Panc1 (cell line): ENCODE data around the gene NUDT22. TPM values are rescaled to one million over a fixed set of nuclear protein-coding genes. Genes with fewer than 3 reads are reported as not detected.
A peak's percentile ranks its signal among the peaks of the same experiment; 100 is the strongest.

Source experiments
- ATAC-seq: fragments of 200-7000 bp; cut with Tn5 transposase; 2 replicates; pipeline ENCODE4 v1.9.1; 2020; ENCODE audit warnings: mild to moderate bottlenecking, moderate library complexity
- BruUV-seq: library from RNA; stranded (reverse); fragments of 400-500 nt; replicated peaks from 2 replicates; lab custom pipeline; 2021; lab: Mats Ljungman, UMichigan
- CTCF ChIA-PET: fragments of 300-600 bp; sonication (Branson Sonifier 250); formaldehyde crosslinking; loops from one replicate; lab custom pipeline; 2022; ENCODE audit warnings: antibody characterized with exemption; lab: Charles Lee
- POLR2A ChIA-PET: fragments of 300-600 bp; sonication (Branson Sonifier 250); formaldehyde crosslinking; loops from one replicate; lab custom pipeline; 2022; ENCODE audit warnings: antibody characterized with exemption; lab: Charles Lee
- DNase-seq: peaks from one replicate; pipeline ENCODE4 v3.0.0-alpha.2; 2010; ENCODE audit warnings: low read depth, low spot score
- H3K27ac ChIP-seq: 2 replicates; pipeline ENCODE4 v1.5.1; 2011; ENCODE audit warnings: mild to moderate bottlenecking, low read length, inconsistent platforms
- H3K27me3 ChIP-seq: fragments of 200-500 bp; sonication (Bioruptor generic); 2 replicates; pipeline ENCODE4 v1.6.0; 2014; ENCODE audit warnings: low read length, inconsistent platforms; ENCODE audit not compliant: control insufficient read depth, insufficient read depth
- H3K36me3 ChIP-seq: fragments of 200-500 bp; sonication (Bioruptor generic); 2 replicates; pipeline ENCODE4 v1.5.1; 2014; ENCODE audit warnings: inconsistent platforms, mild to moderate bottlenecking, low read length, moderate library complexity; ENCODE audit not compliant: control insufficient read depth, insufficient read depth
- H3K4me1 ChIP-seq: 2 replicates; pipeline ENCODE4 v1.5.1; 2011; ENCODE audit warnings: inconsistent platforms, mild to moderate bottlenecking, low read length, moderate library complexity; ENCODE audit not compliant: control insufficient read depth, insufficient read depth
- H3K4me3 ChIP-seq, 2 experiments: 2 replicates each; pipeline ENCODE4 v1.5.1; 2011 to 2012; ENCODE audit warnings: low read depth in 2 of 2, low read length in 2 of 2, mild to moderate bottlenecking in 2 of 2, inconsistent platforms in 1 of 2, moderate library complexity in 1 of 2
- H3K9me3 ChIP-seq: fragments of 200-500 bp; sonication (Bioruptor generic); 2 replicates; pipeline ENCODE4 v1.5.1; 2014; ENCODE audit warnings: low read depth, mild to moderate bottlenecking, inconsistent platforms, low read length, moderate library complexity; ENCODE audit not compliant: control insufficient read depth, insufficient read depth
- CTCF ChIP-seq: fragments of 450-650 bp; IDR thresholded peaks from 2 replicates; pipeline ENCODE4 v1.5.1; 2017; ENCODE audit warnings: mild to moderate bottlenecking
- POLR2AphosphoS5 ChIP-seq: IDR thresholded peaks from 2 replicates; pipeline ENCODE4 v1.6.1; 2012; ENCODE audit warnings: mild to moderate bottlenecking, low read depth, low read length, moderate library complexity
- REST ChIP-seq, 2 experiments: IDR thresholded peaks; 2 replicates each; pipeline ENCODE4 v1.6.1; 2011 to 2012; ENCODE audit warnings: low read depth in 2 of 2, control low read depth in 1 of 2, low read length in 1 of 2, mild to moderate bottlenecking in 1 of 2, moderate library complexity in 1 of 2; ENCODE audit not compliant: insufficient read depth in 1 of 2
- SIN3A ChIP-seq: IDR thresholded peaks from 2 replicates; pipeline ENCODE4 v1.6.1; 2012; ENCODE audit warnings: low read depth, mild to moderate bottlenecking, low read length, moderate library complexity, borderline replicate concordance; ENCODE audit not compliant: insufficient read depth
- TCF7L2 ChIP-seq: IDR thresholded peaks from 2 replicates; pipeline ENCODE4 v1.6.1; 2011; ENCODE audit warnings: mild to moderate bottlenecking, low read depth, low read length, inconsistent platforms
- in situ Hi-C: cut with HindIII; loops from 2 replicates; pipeline ENCODE4 v1.10.0; 2016; ENCODE audit warnings: low sequenced_read_pairs, low pct_unique_long_range_greater_than_20kb
- intact Hi-C: fragments of 100-400 bp; cut with micrococcal nuclease; formaldehyde crosslinking; loops from one replicate; pipeline ENCODE4 v1.10.0; 2022; ENCODE audit not compliant: unreplicated experiment
- total RNA-seq: library from RNA; stranded (reverse); gene quantifications from one replicate; pipeline ENCODE4 v1.2.1, GENCODE V29; 2021; ENCODE audit not compliant: unreplicated experiment

NUDT22 gene
- total RNA-seq, 1 experiment from 2014 or later: 98.8 TPM

DNA sequence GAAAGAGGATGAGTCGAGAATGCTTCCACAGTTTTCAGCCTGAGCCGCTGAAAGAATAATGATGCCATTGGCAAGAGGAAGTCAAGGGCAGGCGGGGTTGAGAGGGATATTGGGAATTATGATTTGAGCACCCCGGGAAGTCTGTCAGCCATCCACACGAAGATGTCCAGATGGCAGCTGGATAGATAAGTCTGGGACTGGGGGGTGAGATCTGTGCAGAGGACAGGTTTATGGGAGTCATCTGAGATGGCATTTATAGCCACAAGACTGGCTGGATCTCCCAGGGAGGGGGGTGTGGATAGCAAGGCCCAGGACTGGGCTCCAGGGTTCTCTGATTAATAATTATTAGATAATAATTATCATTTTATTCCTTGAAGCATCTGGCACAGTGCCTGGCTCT lies 45.2 kb upstream of the NUDT22 start:
- H3K27ac ChIP-seq: peak overlapping the region; percentile 86
- ChIA-PET CTCF (no interaction called here), POLR2A (interaction anchor here (0.6 kb wide), 1 partner anchor 131 kb away, joined by 8 read pairs; no protein-coding TSS in a partner anchor)
- H3K4me3 ChIP-seq: no peak overlapping the region
- BruUV-seq: no TSS peak
- TF ChIP-seq POLR2AphosphoS5 (no peak), CTCF (no peak), REST (IDR thresholded peaks at IDR 0.05; ENCODE audit: insufficient read depth in 1 of 2, low read depth in 2 of 2, low read length in 1 of 2) (no peak), TCF7L2 (no peak), SIN3A (no peak)
- DNase-seq: no peak
- H3K4me1 ChIP-seq: peaks cover 32% of the 10 kb centered on the region
- no peak for ATAC-seq
- in situ Hi-C loops: no loop called here
- H3K27me3 ChIP-seq: no peaks in the 10 kb centered on the region
- no peaks in the 10 kb centered on the region for H3K36me3 ChIP-seq
- peaks cover 7% of the 10 kb centered on the region; the same call in 1 of the 2 replicates for H3K9me3 ChIP-seq
- intact Hi-C loops: no loop called here

- Histone ChIP-seq H3K4me1 (peaks cover 32% of the 10 kb centered on the region), H3K27ac (peak overlapping the region; percentile 86), H3K4me3 (peak overlapping the region in 1 of 2 experiments; percentile 28; a peak in 2 of 4 replicates), H3K9me3 (peaks cover 7% of the 10 kb centered on the region; the same call in 1 of the 2 replicates), H3K36me3 (no peaks in the 10 kb centered on the region), H3K27me3 (no peaks in the 10 kb centered on the region)
- DNase-seq: peak; percentile 75
- CTCF ChIA-PET: interaction anchor here (0.7 kb wide), 1 partner anchor 70 kb away, joined by 4 read pairs; no protein-coding TSS in a partner anchor
- no TSS peak for BruUV-seq
- in situ Hi-C loops: no loop called here
- POLR2A ChIA-PET: interaction anchor here (0.5 to 0.7 kb wide), 3 partner anchors 12 to 85 kb away, joined by 3 to 7 read pairs (median 7); no protein-coding TSS in a partner anchor
- intact Hi-C loops: no loop called here
- ATAC-seq: peak; percentile 78
- TF ChIP-seq REST (IDR thresholded peaks at IDR 0.05; ENCODE audit: insufficient read depth in 1 of 2, low read depth in 2 of 2, low read length in 1 of 2): peak in 1 of 2 experiments; percentile 35; a peak in 1 of 4 replicates
- TF ChIP-seq CTCF: no peak
- TF ChIP-seq POLR2AphosphoS5: peak; percentile 53; the same call in 1 of the 2 replicates
Measured at GRCh38 chr11:64181506-64182411, 44.3 kb upstream of the NUDT22 start.
